ENCODE results near the gene RHCG. TPM values are rescaled to one million over a fixed set of nuclear protein-coding genes. Genes with fewer than 3 reads are reported as not detected.

The RHCG gene
- total RNA-seq, 5 donors from 2014 or later (not counting 1 experiment from before 2014, with no cell fraction given) = not detected

DNA sequence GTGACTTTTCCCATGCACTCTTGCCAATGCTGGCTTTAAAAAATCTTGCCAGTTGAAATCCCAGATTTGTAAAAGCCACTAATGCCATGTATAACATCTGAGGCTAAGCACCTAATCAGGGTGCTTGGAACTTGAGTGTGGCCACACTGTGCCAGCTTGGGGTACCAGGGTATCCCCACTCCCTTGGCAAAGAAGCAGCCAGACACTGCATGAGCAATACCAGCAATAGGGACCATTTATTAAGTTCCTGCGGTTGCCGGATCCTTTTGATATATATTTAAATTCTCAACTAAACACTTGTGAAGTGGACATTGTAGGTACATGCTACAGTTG lies 2.2 kb upstream of the RHCG start:
- ATAC-seq (replicated peaks in 1 of 4) = no peak
- WGBS (ENCODE audit: insufficient coverage) = no CpG with 5 or more reads among the region's 2 CpGs
- POLR2A ChIA-PET = no interaction called here
- Mint-ChIP-seq H3K9me3 (no peaks in the 10 kb centered on the region), H3K27me3 (peaks cover 42 to 76% of the 10 kb centered on the region in 2 donors), H3K27ac (no peak overlapping the region), H3K4me3 (no peak overlapping the region), H3K4me1 (peaks cover 5 to 12% (median 10%) of the 10 kb centered on the region in 3 donors), H3K36me3 (no peaks in the 10 kb centered on the region)
- no peaks in the 10 kb centered on the region for H3K9me3 ChIP-seq
- H3K4me1 ChIP-seq (ENCODE audit: control insufficient read depth in 1 of 2, extremely low read depth in 1 of 2, insufficient read depth in 2 of 2, low read length in 2 of 2) = peaks cover 0 to 9% of the 10 kb centered on the region in 2 experiments
- peaks cover 14 to 79% of the 10 kb centered on the region in 2 experiments for H3K27me3 ChIP-seq (replicated peaks in 1 of 2; ENCODE audit: control insufficient read depth in 2 of 2, extremely low read depth in 1 of 2, insufficient read depth in 2 of 2, low read length in 1 of 2)
- CTCF ChIA-PET = interaction anchor here in 1 of 2 donors (0.7 kb wide), 1 partner anchor 140 kb away, joined by 4 read pairs; no protein-coding TSS in a partner anchor
- DNase-seq = no peak
- no peak overlapping the region for H3K27ac ChIP-seq (ENCODE audit: low read length)
- no peak overlapping the region for H3K4me3 ChIP-seq (ENCODE audit: control insufficient read depth in 1 of 2, extremely low read depth in 1 of 2, low read length in 1 of 2)
- H3K36me3 ChIP-seq (ENCODE audit: control insufficient read depth in 2 of 2, extremely low read depth in 1 of 2, insufficient read depth in 1 of 2, low read length in 1 of 2) = no peaks in the 10 kb centered on the region

DNA sequence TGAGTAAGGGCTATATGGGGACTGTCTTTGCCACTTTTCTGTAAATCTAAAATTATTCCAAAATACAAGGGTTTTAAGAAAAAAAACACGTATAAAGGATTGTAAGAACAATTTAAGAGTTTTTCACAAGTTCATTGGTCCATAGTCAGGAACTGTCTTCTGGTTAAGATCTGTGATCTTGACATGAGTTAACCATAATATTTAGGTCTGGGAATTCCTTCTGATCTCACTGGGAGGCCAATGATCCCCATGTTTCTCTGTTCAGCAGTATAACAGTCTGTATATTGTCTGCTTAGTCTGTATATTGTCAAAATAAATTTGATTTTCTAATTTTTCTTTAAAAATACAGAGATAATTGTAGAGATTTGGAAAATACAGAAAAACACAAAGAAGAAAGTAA lies 848 bp upstream of the RHCG start:
- Mint-ChIP-seq H3K36me3 (no peaks in the 10 kb centered on the region), H3K4me3 (peak overlapping the region in 1 of 3 donors; percentile 58), H3K9me3 (no peaks in the 10 kb centered on the region), H3K4me1 (peaks cover 5 to 12% (median 10%) of the 10 kb centered on the region in 3 donors), H3K27me3 (peaks cover 43 to 71% of the 10 kb centered on the region in 2 donors), H3K27ac (no peak overlapping the region)
- Histone ChIP-seq H3K9me3 (no peaks in the 10 kb centered on the region), H3K4me1 (ENCODE audit: control insufficient read depth in 1 of 2, extremely low read depth in 1 of 2, insufficient read depth in 2 of 2, low read length in 2 of 2) (peaks cover 0 to 9% of the 10 kb centered on the region in 2 experiments), H3K27ac (ENCODE audit: low read length) (no peak overlapping the region), H3K27me3 (replicated peaks in 1 of 2; ENCODE audit: control insufficient read depth in 2 of 2, extremely low read depth in 1 of 2, insufficient read depth in 2 of 2, low read length in 1 of 2) (peaks cover 14 to 84% of the 10 kb centered on the region in 2 experiments), H3K4me3 (ENCODE audit: control insufficient read depth in 1 of 2, extremely low read depth in 1 of 2, low read length in 1 of 2) (no peak overlapping the region), H3K36me3 (ENCODE audit: control insufficient read depth in 2 of 2, extremely low read depth in 1 of 2, insufficient read depth in 1 of 2, low read length in 1 of 2) (no peaks in the 10 kb centered on the region)
- DNase-seq (no peak), ATAC-seq (replicated peaks in 1 of 4) (no peak)
- no CpG with 5 or more reads among the region's 1 CpG for WGBS (ENCODE audit: insufficient coverage)
- CTCF ChIA-PET = no interaction called here
- POLR2A ChIA-PET = no interaction called here

DNA sequence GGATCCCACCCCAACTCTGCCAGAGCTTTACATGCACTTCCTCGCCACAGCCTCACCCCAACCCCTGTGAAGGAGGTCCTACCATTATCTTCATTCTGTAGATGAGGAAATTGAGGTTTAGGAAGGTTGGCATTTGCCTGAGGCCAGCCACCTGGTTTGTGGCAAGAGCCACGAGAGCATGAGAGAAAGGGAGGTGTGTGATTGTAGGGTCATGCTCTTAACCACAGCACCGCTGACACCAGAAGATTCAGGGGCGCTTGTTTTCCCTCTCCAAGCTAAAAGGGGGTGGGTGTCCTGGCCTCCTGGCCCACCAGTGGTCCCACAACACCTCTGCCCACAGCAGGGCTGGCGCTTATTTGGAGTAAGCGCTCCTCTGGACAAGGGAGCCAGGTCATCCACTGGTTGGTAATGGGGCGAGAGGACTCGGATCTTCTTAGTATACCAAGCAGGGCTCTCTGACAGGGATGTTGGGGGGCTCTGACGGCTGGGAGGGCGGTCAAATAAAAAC lies 691 bp downstream of the RHCG start:
- 79% methylated on average over 5 of the region's 10 CpGs for WGBS (ENCODE audit: insufficient coverage)
- Histone ChIP-seq H3K27ac (ENCODE audit: low read length) (no peak overlapping the region), H3K4me3 (ENCODE audit: control insufficient read depth in 1 of 2, extremely low read depth in 1 of 2, low read length in 1 of 2) (no peak overlapping the region), H3K27me3 (replicated peaks in 1 of 2; ENCODE audit: control insufficient read depth in 2 of 2, extremely low read depth in 1 of 2, insufficient read depth in 2 of 2, low read length in 1 of 2) (peaks cover 14 to 81% of the 10 kb centered on the region in 2 experiments), H3K36me3 (ENCODE audit: control insufficient read depth in 2 of 2, extremely low read depth in 1 of 2, insufficient read depth in 1 of 2, low read length in 1 of 2) (no peaks in the 10 kb centered on the region), H3K4me1 (ENCODE audit: control insufficient read depth in 1 of 2, extremely low read depth in 1 of 2, insufficient read depth in 2 of 2, low read length in 2 of 2) (peaks cover 0 to 9% of the 10 kb centered on the region in 2 experiments), H3K9me3 (no peaks in the 10 kb centered on the region)
- Mint-ChIP-seq H3K27ac (no peak overlapping the region), H3K4me3 (peak overlapping the region in 1 of 3 donors; percentile 58), H3K9me3 (no peaks in the 10 kb centered on the region), H3K27me3 (peaks cover 49 to 63% of the 10 kb centered on the region in 2 donors), H3K36me3 (no peaks in the 10 kb centered on the region), H3K4me1 (peaks cover 5 to 12% (median 10%) of the 10 kb centered on the region in 3 donors)
- peak in 1 of 35 experiments; percentile 10 for DNase-seq
- CTCF ChIA-PET = no interaction called here
- no peak for ATAC-seq (replicated peaks in 1 of 4)
- POLR2A ChIA-PET = no interaction called here

DNA sequence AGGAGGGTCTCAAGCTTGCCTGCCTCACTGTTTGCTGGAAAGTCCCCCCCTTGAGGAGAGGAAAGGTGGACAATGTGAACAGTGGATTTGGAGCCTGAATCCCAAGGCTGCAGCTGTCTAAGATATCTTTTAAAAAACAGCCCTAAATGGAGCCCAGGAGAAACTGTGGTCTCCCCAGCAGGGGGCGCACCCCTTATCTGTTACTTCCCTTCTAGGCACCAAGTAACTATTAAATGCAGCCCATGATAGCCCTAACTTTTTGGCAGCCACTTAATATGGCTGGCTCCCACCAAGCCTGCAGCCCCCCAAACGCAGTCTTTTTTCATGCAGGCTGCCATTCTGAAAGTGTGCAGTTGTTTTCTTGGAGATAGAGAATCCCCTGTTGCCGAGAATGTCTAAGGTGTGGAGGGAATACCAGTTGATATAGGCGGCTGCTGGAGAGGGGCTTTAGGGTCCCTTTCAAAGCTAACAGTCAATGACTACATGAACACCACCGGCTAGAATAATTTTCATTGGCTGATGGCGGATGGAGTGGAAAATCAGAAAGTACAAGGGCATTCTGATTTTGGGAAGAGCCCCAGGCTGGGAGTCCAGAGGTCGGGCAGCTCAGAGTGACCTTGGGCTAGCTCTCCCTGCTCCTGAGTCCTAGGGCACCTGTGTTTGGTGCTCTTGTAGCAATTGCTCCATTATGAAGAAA lies 1.3 kb downstream of the RHCG start:
- WGBS (ENCODE audit: insufficient coverage) = 80% methylated on average over 4 of the region's 7 CpGs
- H3K36me3 ChIP-seq (ENCODE audit: control insufficient read depth in 2 of 2, extremely low read depth in 1 of 2, insufficient read depth in 1 of 2, low read length in 1 of 2) = no peaks in the 10 kb centered on the region
- Mint-ChIP-seq H3K4me3 (peak overlapping the region in 1 of 3 donors; percentile 58), H3K4me1 (peaks cover 5 to 12% (median 10%) of the 10 kb centered on the region in 3 donors), H3K36me3 (no peaks in the 10 kb centered on the region), H3K27ac (no peak overlapping the region), H3K9me3 (no peaks in the 10 kb centered on the region), H3K27me3 (peaks cover 54 to 61% of the 10 kb centered on the region in 2 donors)
- peaks cover 0 to 9% of the 10 kb centered on the region in 2 experiments for H3K4me1 ChIP-seq (ENCODE audit: control insufficient read depth in 1 of 2, extremely low read depth in 1 of 2, insufficient read depth in 2 of 2, low read length in 2 of 2)
- H3K4me3 ChIP-seq (ENCODE audit: control insufficient read depth in 1 of 2, extremely low read depth in 1 of 2, low read length in 1 of 2) = no peak overlapping the region
- CTCF ChIA-PET = no interaction called here
- no peak overlapping the region for H3K27ac ChIP-seq (ENCODE audit: low read length)
- POLR2A ChIA-PET = no interaction called here
- DNase-seq (peak in 2 of 35 experiments; percentile 8 to 18), ATAC-seq (replicated peaks in 1 of 4) (no peak)
- H3K27me3 ChIP-seq (replicated peaks in 1 of 2; ENCODE audit: control insufficient read depth in 2 of 2, extremely low read depth in 1 of 2, insufficient read depth in 2 of 2, low read length in 1 of 2) = peaks cover 14 to 79% of the 10 kb centered on the region in 2 experiments
- no peaks in the 10 kb centered on the region for H3K9me3 ChIP-seq

DNA sequence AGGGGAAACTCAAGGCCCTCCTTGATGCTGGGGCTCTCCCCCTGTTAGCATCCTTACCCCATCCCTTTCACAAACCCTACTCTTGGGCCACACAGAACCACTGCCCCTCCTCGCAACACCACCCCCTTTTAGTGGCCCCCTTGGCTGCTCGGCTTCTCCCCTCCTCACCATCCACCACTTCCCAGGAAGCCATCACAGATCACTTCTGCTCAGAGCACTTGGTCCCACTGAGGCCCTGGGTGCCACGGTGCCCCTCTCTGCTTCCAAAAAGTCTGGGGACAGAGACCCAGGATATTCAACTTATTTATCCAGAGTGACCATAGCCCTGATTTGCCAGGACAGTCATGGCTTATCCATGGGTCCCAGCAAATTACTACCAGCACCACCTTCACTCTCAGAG lies 2.4 kb downstream of the RHCG start:
- Mint-ChIP-seq H3K27me3 (peaks cover 55 to 58% of the 10 kb centered on the region in 2 donors), H3K9me3 (no peaks in the 10 kb centered on the region), H3K27ac (no peak overlapping the region), H3K4me1 (peaks cover 5 to 12% (median 10%) of the 10 kb centered on the region in 3 donors), H3K36me3 (no peaks in the 10 kb centered on the region), H3K4me3 (no peak overlapping the region)
- DNase-seq = peak in 1 of 35 experiments; percentile 8
- H3K9me3 ChIP-seq = no peaks in the 10 kb centered on the region
- 88% methylated on average over 2 of the region's 3 CpGs for WGBS (ENCODE audit: insufficient coverage)
- H3K27ac ChIP-seq (ENCODE audit: low read length) = no peak overlapping the region
- no peak for ATAC-seq (replicated peaks in 1 of 4)
- peaks cover 14 to 76% of the 10 kb centered on the region in 2 experiments for H3K27me3 ChIP-seq (replicated peaks in 1 of 2; ENCODE audit: control insufficient read depth in 2 of 2, extremely low read depth in 1 of 2, insufficient read depth in 2 of 2, low read length in 1 of 2)
- POLR2A ChIA-PET = no interaction called here
- no peaks in the 10 kb centered on the region for H3K36me3 ChIP-seq (ENCODE audit: control insufficient read depth in 2 of 2, extremely low read depth in 1 of 2, insufficient read depth in 1 of 2, low read length in 1 of 2)
- no peak overlapping the region for H3K4me3 ChIP-seq (ENCODE audit: control insufficient read depth in 1 of 2, extremely low read depth in 1 of 2, low read length in 1 of 2)
- CTCF ChIA-PET = no interaction called here
- H3K4me1 ChIP-seq (ENCODE audit: control insufficient read depth in 1 of 2, extremely low read depth in 1 of 2, insufficient read depth in 2 of 2, low read length in 2 of 2) = peaks cover 0 to 9% of the 10 kb centered on the region in 2 experiments

DNA sequence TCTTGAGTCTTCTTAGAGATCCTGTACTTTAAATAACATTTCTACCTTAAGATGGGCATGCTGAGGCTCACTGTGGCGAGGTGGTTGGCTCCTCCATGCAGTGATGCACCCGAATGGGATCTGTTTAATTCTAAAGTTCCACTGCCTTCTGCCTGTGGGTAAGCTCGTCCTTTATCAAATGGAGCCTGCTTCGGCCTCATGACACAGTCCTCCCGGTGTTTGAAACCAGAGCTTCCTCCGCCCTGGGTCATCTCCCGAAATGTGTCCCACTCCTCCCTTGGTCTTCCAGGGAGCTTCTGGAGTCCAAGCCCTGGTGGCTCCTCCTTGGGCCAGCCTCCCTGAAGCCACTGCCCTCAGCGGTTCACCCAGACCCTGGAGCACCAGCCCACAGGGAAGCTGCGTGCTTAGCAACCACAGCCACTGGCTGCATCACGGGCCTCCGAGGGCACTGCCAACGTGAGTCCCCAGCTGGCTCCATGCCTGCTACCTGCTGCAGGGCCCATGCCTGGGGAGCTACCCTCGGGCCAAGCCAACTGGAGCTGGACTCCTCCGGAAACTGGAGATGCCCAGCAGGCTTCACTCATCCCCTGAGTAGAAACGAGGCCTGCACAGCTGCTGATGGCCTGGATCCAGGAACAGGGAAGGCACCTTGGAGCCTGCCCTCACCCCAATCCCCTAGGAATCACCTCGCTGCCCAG lies 3.3 kb downstream of the RHCG start:
- Histone ChIP-seq H3K36me3 (ENCODE audit: control insufficient read depth in 2 of 2, extremely low read depth in 1 of 2, insufficient read depth in 1 of 2, low read length in 1 of 2) (no peaks in the 10 kb centered on the region), H3K4me1 (ENCODE audit: control insufficient read depth in 1 of 2, extremely low read depth in 1 of 2, insufficient read depth in 2 of 2, low read length in 2 of 2) (peaks cover 0 to 9% of the 10 kb centered on the region in 2 experiments), H3K27me3 (replicated peaks in 1 of 2; ENCODE audit: control insufficient read depth in 2 of 2, extremely low read depth in 1 of 2, insufficient read depth in 2 of 2, low read length in 1 of 2) (peaks cover 11 to 69% of the 10 kb centered on the region in 2 experiments), H3K27ac (ENCODE audit: low read length) (no peak overlapping the region), H3K9me3 (no peaks in the 10 kb centered on the region), H3K4me3 (ENCODE audit: control insufficient read depth in 1 of 2, extremely low read depth in 1 of 2, low read length in 1 of 2) (no peak overlapping the region)
- POLR2A ChIA-PET = no interaction called here
- ATAC-seq (replicated peaks in 1 of 4) (no peak), DNase-seq (peak in 1 of 35 experiments; percentile 22)
- H3K36me3 Mint-ChIP-seq = no peaks in the 10 kb centered on the region
- WGBS (ENCODE audit: insufficient coverage) = 77% methylated on average over 13 of the region's 16 CpGs
- H3K4me1 Mint-ChIP-seq = peaks cover 5 to 12% (median 10%) of the 10 kb centered on the region in 3 donors
- CTCF ChIA-PET = no interaction called here
- no peak overlapping the region for H3K27ac Mint-ChIP-seq
- no peaks in the 10 kb centered on the region for H3K9me3 Mint-ChIP-seq
- H3K4me3 Mint-ChIP-seq = no peak overlapping the region
- H3K27me3 Mint-ChIP-seq = peaks cover 47 to 51% of the 10 kb centered on the region in 2 donors
